GM23248 (cell line): ENCODE data around the gene PCED1B. TPM values are rescaled to one million over a fixed set of nuclear protein-coding genes. Genes with fewer than 3 reads are reported as not detected.
A peak's percentile ranks its signal among the peaks of the same experiment; 100 is the strongest.

ENCODE experiments used
- DNase-seq: peaks from one replicate; pipeline ENCODE4 v3.0.0-alpha.2; 2015
- H2AFZ ChIP-seq: fragments of 200-600 bp; sonication (generic); 2 replicates; pipeline ENCODE4 v1.6.1; 2016; ENCODE audit warnings: antibody characterized with exemption
- H3F3A ChIP-seq: fragments of 200-600 bp; sonication (generic); 2 replicates; pipeline ENCODE4 v1.6.1; 2016; ENCODE audit warnings: mild to moderate bottlenecking, antibody characterized with exemption, mixed run types; ENCODE audit not compliant: insufficient read depth
- H3K27ac ChIP-seq: fragments of 200-600 bp; sonication (generic); 2 replicates; pipeline ENCODE4 v1.5.1; 2016; ENCODE audit warnings: mild to moderate bottlenecking
- H3K27me3 ChIP-seq: fragments of 200-600 bp; sonication (generic); replicated peaks from 2 replicates; pipeline ENCODE4 v1.6.1; 2016; ENCODE audit warnings: mild to moderate bottlenecking; ENCODE audit not compliant: insufficient read depth
- H3K36me3 ChIP-seq: fragments of 200-600 bp; sonication (generic); 2 replicates; pipeline ENCODE4 v1.6.1; 2016; ENCODE audit warnings: low read depth, mild to moderate bottlenecking
- H3K4me1 ChIP-seq: fragments of 200-600 bp; sonication (generic); 2 replicates; pipeline ENCODE4 v1.6.1; 2016; ENCODE audit warnings: mild to moderate bottlenecking; ENCODE audit not compliant: insufficient read depth
- H3K4me2 ChIP-seq: fragments of 200-600 bp; sonication (generic); one replicate; pipeline ENCODE4 v1.6.1; 2016; ENCODE audit warnings: mild to moderate bottlenecking; ENCODE audit not compliant: unreplicated experiment
- H3K4me3 ChIP-seq: fragments of 200-600 bp; sonication (generic); 2 replicates; pipeline ENCODE4 v1.5.1; 2016; ENCODE audit warnings: mild to moderate bottlenecking
- H3K79me2 ChIP-seq: fragments of 200-600 bp; sonication (generic); 2 replicates; pipeline ENCODE4 v1.6.1; 2016; ENCODE audit warnings: mild to moderate bottlenecking; ENCODE audit not compliant: insufficient read depth
- H3K9ac ChIP-seq: fragments of 200-600 bp; sonication (generic); 2 replicates; pipeline ENCODE4 v1.6.1; 2016; ENCODE audit warnings: mild to moderate bottlenecking
- H3K9me2 ChIP-seq: fragments of 200-600 bp; sonication (generic); 2 replicates; pipeline ENCODE4 v1.6.1; 2016; ENCODE audit warnings: mixed run types, mild to moderate bottlenecking, moderate library complexity; ENCODE audit not compliant: insufficient read depth
- H3K9me3 ChIP-seq: fragments of 200-600 bp; sonication (generic); one replicate; pipeline ENCODE4 v1.6.1; 2017; ENCODE audit warnings: low read depth
- H4K20me1 ChIP-seq: fragments of 200-600 bp; sonication (generic); 2 replicates; pipeline ENCODE4 v1.6.0; 2016; ENCODE audit not compliant: insufficient read depth
- EZH2 ChIP-seq: fragments of 200-600 bp; sonication (generic); IDR thresholded peaks from 2 replicates; pipeline ENCODE4 v1.6.1; 2018; ENCODE audit warnings: antibody characterized with exemption, mild to moderate bottlenecking; ENCODE audit not compliant: insufficient read depth, poor library complexity, severe bottlenecking
- EZH2phosphoT487 ChIP-seq: fragments of 200-600 bp; sonication (generic); IDR thresholded peaks from 2 replicates; pipeline ENCODE4 v1.6.1; 2018; ENCODE audit warnings: antibody characterized with exemption, moderate library complexity, mild to moderate bottlenecking, low read depth; ENCODE audit not compliant: insufficient read depth
- WGBS, 2 experiments: methylation state at CpG; one replicate each; pipeline ENCODE4 v1.1.6; 2015 to 2017; ENCODE audit warnings: low lambda C conversion rate in 2 of 2, low coverage in 1 of 2; ENCODE audit errors: missing lambda C conversion rate in 2 of 2; 5-methylcytosine and 5-hydroxymethylcytosine counted together
- in situ Hi-C: fragments of 300-500 bp; cut with MboI; formaldehyde crosslinking; loops from 2 replicates; pipeline ENCODE4 v1.15.0; 2020
- polyA plus RNA-seq: library from polyadenylated mRNA; unstranded; fragments of >200 nt; fragmentation: Nextera tagmentation; extraction: Ambion mirVana; gene quantifications from 2 replicates; pipeline ENCODE4 v1.2.1, GENCODE V29; 2016
- total RNA-seq: library from RNA; depleted of rRNA; stranded (reverse); fragments of >200 nt; shearing (Covaris generic); gene quantifications from 2 replicates; pipeline ENCODE4 v1.2.3, GENCODE V29; 2014

Gene PCED1B
- total and polyA plus RNA-seq, 2 experiments from 2014 or later: 3.5 to 3.6 TPM

- H3K4me3 ChIP-seq: no peak overlapping the region
- peak overlapping the region; percentile 73 for H3K27ac ChIP-seq
- no peaks in the 10 kb centered on the region for H3K36me3 ChIP-seq
- H3K27me3 ChIP-seq: no peaks in the 10 kb centered on the region
- H2AFZ ChIP-seq: 0 out of 2 replicates have a peak overlapping the region, but pooled peaks have one; percentile 1
- peaks cover 33% of the 10 kb centered on the region for H3K4me1 ChIP-seq
- TF ChIP-seq EZH2phosphoT487 (peak; percentile 97), EZH2 (no peak)
- in situ Hi-C loops: no loop called here
- DNase-seq: peak; percentile 91
- peak overlapping the region; percentile 36 for H3K4me2 ChIP-seq
- H4K20me1 ChIP-seq: no peaks in the 10 kb centered on the region
- no peaks in the 10 kb centered on the region for H3K9me2 ChIP-seq
- H3K9ac ChIP-seq: no peak overlapping the region
- H3K79me2 ChIP-seq: no peaks in the 10 kb centered on the region
- H3K9me3 ChIP-seq: no peaks in the 10 kb centered on the region
- 13% methylated on average over 11 of the region's 11 CpGs for WGBS, 2 experiments
- peaks cover 28% of the 10 kb centered on the region for H3F3A ChIP-seq
Observed at GRCh38 chr12:47102845-47103651, 23.6 kb downstream of the PCED1B start.

GRCh38 chr12:47105914-47106674, 26.7 kb downstream of the PCED1B start:
- Histone ChIP-seq H4K20me1 (no peaks in the 10 kb centered on the region), H3K27ac (no peak overlapping the region), H3K4me3 (no peak overlapping the region), H3K27me3 (no peaks in the 10 kb centered on the region), H3K4me2 (no peak overlapping the region), H2AFZ (no peak overlapping the region), H3K9ac (no peak overlapping the region), H3K79me2 (no peaks in the 10 kb centered on the region), H3K9me2 (no peaks in the 10 kb centered on the region), H3K4me1 (peaks cover 18% of the 10 kb centered on the region), H3F3A (peaks cover 24% of the 10 kb centered on the region), H3K9me3 (no peaks in the 10 kb centered on the region), H3K36me3 (no peaks in the 10 kb centered on the region)
- no peak for TF ChIP-seq EZH2phosphoT487
- no peak for TF ChIP-seq EZH2
- in situ Hi-C loops: no loop called here
- DNase-seq: no peak
- 95 to 96% methylated on average over 10 of the region's 10 CpGs for WGBS, 2 experiments

DNA sequence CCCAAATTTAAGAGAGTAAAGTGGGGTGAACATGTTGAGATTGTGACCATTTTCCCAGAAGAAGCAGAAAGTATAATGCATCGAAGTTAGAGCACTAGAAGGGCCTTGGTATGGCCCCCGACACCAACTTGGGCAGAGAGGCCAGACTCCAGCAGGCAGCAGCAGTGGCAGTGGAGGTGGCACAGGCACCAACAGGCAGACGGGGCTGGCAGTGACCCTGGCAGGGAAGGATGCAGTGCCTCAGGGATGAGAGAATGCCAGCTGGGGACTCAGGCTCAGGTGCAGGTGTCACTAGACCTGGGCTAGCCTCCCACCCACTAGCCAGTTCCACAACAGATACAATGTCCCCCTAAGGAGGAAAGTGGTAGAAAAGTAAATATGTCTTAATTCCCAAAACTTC, 28.0 kb downstream of the PCED1B start:
- H3K27ac ChIP-seq: no peak overlapping the region

GRCh38 chr12:47107926-47108325, 28.5 kb downstream of the PCED1B start:
- DNase-seq: no peak
- H3K9me2 ChIP-seq: no peaks in the 10 kb centered on the region
- no peak overlapping the region for H3K4me3 ChIP-seq
- no peaks in the 10 kb centered on the region for H3K27me3 ChIP-seq
- H2AFZ ChIP-seq: no peak overlapping the region
- no peaks in the 10 kb centered on the region for H4K20me1 ChIP-seq
- in situ Hi-C loops: no loop called here
- H3K9me3 ChIP-seq: no peaks in the 10 kb centered on the region
- H3K4me1 ChIP-seq: peaks cover 11% of the 10 kb centered on the region
- no peak overlapping the region for H3K9ac ChIP-seq
- no peaks in the 10 kb centered on the region for H3K36me3 ChIP-seq
- H3K4me2 ChIP-seq: no peak overlapping the region
- no peaks in the 10 kb centered on the region for H3K79me2 ChIP-seq
- peaks cover 13% of the 10 kb centered on the region for H3F3A ChIP-seq
- no peak for TF ChIP-seq EZH2
- TF ChIP-seq EZH2phosphoT487: no peak
- no peak overlapping the region for H3K27ac ChIP-seq

More for the DNA sequence above, 28.0 kb downstream of the PCED1B start:
- Histone ChIP-seq H3K4me2 (no peak overlapping the region), H3K36me3 (no peaks in the 10 kb centered on the region), H3K9ac (no peak overlapping the region), H3K27me3 (no peaks in the 10 kb centered on the region), H2AFZ (no peak overlapping the region), H4K20me1 (no peaks in the 10 kb centered on the region), H3K9me2 (no peaks in the 10 kb centered on the region), H3K9me3 (no peaks in the 10 kb centered on the region), H3K79me2 (no peaks in the 10 kb centered on the region), H3F3A (peaks cover 17% of the 10 kb centered on the region), H3K4me3 (no peak overlapping the region), H3K4me1 (peaks cover 16% of the 10 kb centered on the region)
- in situ Hi-C loops: no loop called here
- TF ChIP-seq EZH2 (no peak), EZH2phosphoT487 (no peak)
- 91 to 93% methylated on average over 3 of the region's 3 CpGs for WGBS, 2 experiments
- DNase-seq: no peak
